ENCODE measurements around the gene PCGF1. TPM values are rescaled to one million over a fixed set of nuclear protein-coding genes. Genes with fewer than 3 reads are reported as not detected.

Gene PCGF1
- total and polyA plus RNA-seq, 2 of the 8 experiments (the other 6 are each of a cell fraction or from before 2014, with no cell fraction given) = 10.0 to 23.7 TPM

- H2AFZ ChIP-seq (ENCODE audit: low read length) = peak overlapping the region; percentile 93; the same call in 1 of the 2 replicates
These were observed 21.3 kb upstream of the PCGF1 start for GRCh38 chr2:74528600-74529356.

More at GRCh38 chr2:74528600-74529356, 21.3 kb upstream of the PCGF1 start:
- Histone ChIP-seq H3K4ac (replicated peaks; ENCODE audit: insufficient read length, low read depth, low read length) (peak overlapping the region; percentile 87), H3K9me3 (ENCODE audit: insufficient read depth in 2 of 2, low read depth in 1 of 2, low read length in 1 of 2) (no peaks in the 10 kb centered on the region), H3K27me3 (replicated peaks in 1 of 4; ENCODE audit: control insufficient read depth in 3 of 4, extremely low read depth in 1 of 4, insufficient read depth in 3 of 4, low read length in 3 of 4) (no peaks in the 10 kb centered on the region; a peak in 1 of 7 replicates), H3K4me1 (replicated peaks in 1 of 4; ENCODE audit: control insufficient read depth in 3 of 4, insufficient read depth in 4 of 4, low read length in 3 of 4) (peaks cover 4 to 13% (median 6%) of the 10 kb centered on the region in 4 experiments; a peak in 6 of 7 replicates), H4K5ac (ENCODE audit: insufficient read length, low read depth, low read length) (peak overlapping the region; percentile 81), H3K27ac (ENCODE audit: low read depth, low read length) (peak overlapping the region; percentile 90), H2BK12ac (ENCODE audit: low read depth, low read length) (no peak overlapping the region; the same call in 1 of the 2 replicates), H2AK5ac (ENCODE audit: low read depth, low read length) (peak overlapping the region; percentile 61; the same call in 1 of the 2 replicates), H4K20me1 (replicated peaks in 1 of 2; ENCODE audit: control insufficient read depth in 1 of 2, insufficient read depth in 2 of 2, low read length in 2 of 2) (peaks cover 3 to 6% of the 10 kb centered on the region in 2 experiments), H3K9ac (replicated peaks in 1 of 4; ENCODE audit: extremely low read depth in 1 of 4, low read depth in 3 of 4, low read length in 3 of 4) (peak overlapping the region; percentile 89 to 95 (median 94)), H4K8ac (ENCODE audit: extremely low read depth, insufficient read depth, low read length) (peak overlapping the region; percentile 97; the same call in 1 of the 2 replicates), H3K79me2 (ENCODE audit: control insufficient read depth in 1 of 2, insufficient read depth in 2 of 2, low read length in 2 of 2) (peaks cover 0 to 18% of the 10 kb centered on the region in 2 experiments; a peak in 2 of 4 replicates), H3K18ac (ENCODE audit: extremely low read depth, low read length) (peak overlapping the region; percentile 85; the same call in 1 of the 2 replicates), H2BK120ac (replicated peaks; ENCODE audit: low read depth, low read length) (no peak overlapping the region), H3K14ac (ENCODE audit: insufficient read length) (no peak overlapping the region), H3K4me2 (ENCODE audit: insufficient read depth in 1 of 2, low read depth in 2 of 2, low read length in 2 of 2) (peak overlapping the region; percentile 60 to 94), H3K79me1 (ENCODE audit: low read depth, low read length) (peaks cover 10% of the 10 kb centered on the region), H4K91ac (replicated peaks; ENCODE audit: insufficient read length, low read length) (peak overlapping the region; percentile 48), H3K56ac (replicated peaks; ENCODE audit: insufficient read length, low read depth, low read length) (peak overlapping the region; percentile 75), H3K23me2 (ENCODE audit: low read depth, low read length) (peaks cover 9% of the 10 kb centered on the region; the same call in 1 of the 2 replicates), H2BK15ac (ENCODE audit: low read length) (peak overlapping the region; percentile 63; the same call in 1 of the 2 replicates), H2BK20ac (ENCODE audit: low read length) (no peak overlapping the region), H3K4me3 (ENCODE audit: extremely low read depth in 1 of 4, insufficient read depth in 2 of 4, low read depth in 3 of 4, low read length in 4 of 4) (peak overlapping the region; percentile 85 to 99 (median 92)), H3K36me3 (ENCODE audit: control insufficient read depth in 2 of 4, insufficient read depth in 4 of 4, low read length in 3 of 4) (peaks cover 6 to 27% (median 24%) of the 10 kb centered on the region in 4 experiments; a peak in 7 of 8 replicates), H3K23ac (ENCODE audit: insufficient read length) (no peak overlapping the region), H2BK5ac (ENCODE audit: low read depth, low read length) (peak overlapping the region; percentile 94)
- FAIRE-seq (no peak), DNase-seq (ENCODE audit: low read depth in 1 of 2, low spot score in 2 of 2) (no peak)
- ChIA-PET POLR2A (ENCODE audit: partially characterized antibody) (interaction anchor here (0.8 to 5.9 kb wide), 19 partner anchors 9 to 103 kb away, joined by 3 to 73 read pairs (median 9); partner anchors contain the start of genes CCDC142, LBX2, LOXL3 and MRPL53), CTCF (ENCODE audit: partially characterized antibody) (interaction anchor here (1.0 to 7.0 kb wide), 7 partner anchors 10 to 59 kb away, joined by 3 to 53 read pairs (median 4); partner anchors contain the start of genes CCDC142, MRPL53 and TTC31)
- 17% methylated on average over 29 of the region's 29 CpGs; no CpG with 5 or more reads in 1 of the 2 experiments for WGBS, 2 experiments (ENCODE audit: extremely low coverage in 1 of 2, insufficient coverage in 1 of 2, insufficient read length in 1 of 2, insufficient replicate concordance in 2 of 2, low coverage in 1 of 2, low lambda C conversion rate in 2 of 2, missing lambda C conversion rate in 1 of 2)
- no peak for TF ChIP-seq TBP (IDR thresholded peaks at IDR 0.05; ENCODE audit: low read depth, low read length)
- peak; percentile 58 for TF ChIP-seq MAX (IDR thresholded peaks at IDR 0.05)
- TF ChIP-seq BACH1 (IDR thresholded peaks at IDR 0.05; ENCODE audit: low read length) = 0 out of 2 replicates have a peak, but pooled peaks have one; percentile 1
- no peak for TF ChIP-seq POU5F1 (IDR thresholded peaks at IDR 0.05; ENCODE audit: low read depth, low read length)
- TF ChIP-seq JUN (IDR thresholded peaks at IDR 0.05; ENCODE audit: low read depth, low read length) = no peak
